ENCODE measurements around the gene TXNDC2.

GRCh38 chr18:9928646-9929259, 43.0 kb downstream of the TXNDC2 start:
- TF ChIP-seq CEBPB (IDR thresholded peaks at IDR 0.05; ENCODE audit: low read depth, low read length) (no peak), ELK1 (IDR thresholded peaks at IDR 0.05; ENCODE audit: borderline replicate concordance, low read depth, low read length) (no peak), CTCF (conservative IDR thresholded peaks at IDR 0.05; ENCODE audit: low read depth, low read length) (no peak)
